Epithelial cell of esophagus (primary cell): ENCODE data around the gene SHH.

Experiments
- DNase-seq: peaks from one replicate; pipeline ENCODE4 v3.0.0; 2010; ENCODE audit warnings: low read depth
- H3K4me3 ChIP-seq: 2 replicates; pipeline ENCODE4 v1.5.1; 2011; ENCODE audit warnings: mild to moderate bottlenecking, low read length, control low read depth
- TF ChIP-seq, protein P1 (sequence below): IDR thresholded peaks from 2 replicates; pipeline ENCODE4 v1.5.1; 2011; ENCODE audit warnings: low read depth, mild to moderate bottlenecking, low read length, control low read depth, inconsistent platforms; ENCODE audit not compliant: insufficient read depth; ENCODE audit errors: missing control alignments

The SHH gene

DNA sequence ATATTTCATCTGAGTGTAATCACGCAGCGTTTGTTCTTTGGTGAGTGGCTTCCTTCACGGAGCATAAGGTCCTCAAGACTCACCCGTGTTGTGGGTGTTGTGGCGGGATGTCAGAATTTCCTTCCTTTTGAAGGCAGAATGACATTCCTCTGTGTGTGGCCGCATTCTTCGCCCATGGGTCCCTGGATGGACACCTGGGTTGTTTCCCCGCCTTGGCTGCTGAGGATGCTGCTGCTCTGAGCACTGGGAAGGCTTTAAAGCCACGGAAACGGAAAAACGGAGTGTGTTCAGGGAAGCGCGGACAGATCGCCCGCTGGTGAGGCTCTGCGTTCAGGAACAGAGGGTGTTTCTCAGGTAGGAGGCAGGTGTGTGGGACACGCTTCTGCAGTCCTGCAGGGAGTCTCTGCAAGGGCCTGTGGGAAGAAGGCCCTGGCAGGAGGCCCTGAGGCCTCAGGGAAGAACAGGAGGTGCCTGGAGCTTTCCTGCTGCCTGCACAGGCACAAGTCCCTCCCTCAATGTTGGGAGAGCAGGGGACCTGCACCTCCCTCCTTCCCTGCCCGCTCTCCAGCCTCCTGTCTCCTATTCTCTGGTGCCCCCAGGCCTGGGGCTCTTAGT, 35.7 kb upstream of the SHH start:
- no peak for DNase-seq
- H3K4me3 ChIP-seq: no peak overlapping the region
- TF ChIP-seq, protein P1, sequence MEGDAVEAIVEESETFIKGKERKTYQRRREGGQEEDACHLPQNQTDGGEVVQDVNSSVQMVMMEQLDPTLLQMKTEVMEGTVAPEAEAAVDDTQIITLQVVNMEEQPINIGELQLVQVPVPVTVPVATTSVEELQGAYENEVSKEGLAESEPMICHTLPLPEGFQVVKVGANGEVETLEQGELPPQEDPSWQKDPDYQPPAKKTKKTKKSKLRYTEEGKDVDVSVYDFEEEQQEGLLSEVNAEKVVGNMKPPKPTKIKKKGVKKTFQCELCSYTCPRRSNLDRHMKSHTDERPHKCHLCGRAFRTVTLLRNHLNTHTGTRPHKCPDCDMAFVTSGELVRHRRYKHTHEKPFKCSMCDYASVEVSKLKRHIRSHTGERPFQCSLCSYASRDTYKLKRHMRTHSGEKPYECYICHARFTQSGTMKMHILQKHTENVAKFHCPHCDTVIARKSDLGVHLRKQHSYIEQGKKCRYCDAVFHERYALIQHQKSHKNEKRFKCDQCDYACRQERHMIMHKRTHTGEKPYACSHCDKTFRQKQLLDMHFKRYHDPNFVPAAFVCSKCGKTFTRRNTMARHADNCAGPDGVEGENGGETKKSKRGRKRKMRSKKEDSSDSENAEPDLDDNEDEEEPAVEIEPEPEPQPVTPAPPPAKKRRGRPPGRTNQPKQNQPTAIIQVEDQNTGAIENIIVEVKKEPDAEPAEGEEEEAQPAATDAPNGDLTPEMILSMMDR: no peak

DNA sequence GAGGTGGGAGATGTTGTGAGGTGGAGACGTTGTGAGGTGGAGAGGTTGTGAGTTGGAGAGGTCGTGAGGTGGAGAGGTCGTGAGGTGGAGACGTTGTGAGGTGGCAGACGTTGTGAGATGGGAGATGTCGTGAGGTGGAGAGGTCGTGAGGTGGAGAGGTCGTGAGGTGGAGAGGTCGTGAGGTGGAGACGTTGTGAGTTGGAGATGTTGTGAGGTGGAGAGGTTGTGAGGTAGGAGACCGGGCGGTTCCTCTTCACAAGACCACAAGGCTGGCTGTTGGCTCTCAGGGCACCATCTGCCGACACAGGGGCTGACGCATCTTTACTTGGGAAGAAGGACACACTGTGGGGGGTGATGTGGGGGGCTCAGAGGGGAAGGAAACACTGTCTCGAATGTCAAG, 34.7 kb upstream of the SHH start:
- DNase-seq: no peak
- TF ChIP-seq, protein P1: no peak
- H3K4me3 ChIP-seq: no peak overlapping the region

DNA sequence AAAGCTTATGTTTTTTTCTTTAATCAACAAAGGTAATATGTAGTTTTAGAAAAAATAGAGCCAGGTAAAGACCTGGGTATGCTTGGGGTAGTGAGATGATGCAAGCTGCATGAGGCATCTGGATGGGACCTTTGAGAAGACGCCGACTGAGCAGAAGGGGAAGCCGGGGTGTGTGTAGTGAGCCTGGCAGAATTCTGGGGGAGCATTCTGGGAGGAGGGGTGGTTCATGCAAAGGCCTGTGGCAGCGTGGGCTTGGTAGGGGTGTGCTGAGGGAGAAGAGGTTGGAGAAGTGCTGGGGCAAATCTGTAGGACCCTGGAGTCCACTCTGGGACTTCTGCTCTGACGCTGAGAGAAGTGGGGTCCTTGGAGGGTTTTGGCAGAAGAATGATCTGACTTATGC, 33.9 kb upstream of the SHH start:
- no peak for DNase-seq
- TF ChIP-seq, protein P1: no peak
- no peak overlapping the region for H3K4me3 ChIP-seq

DNA sequence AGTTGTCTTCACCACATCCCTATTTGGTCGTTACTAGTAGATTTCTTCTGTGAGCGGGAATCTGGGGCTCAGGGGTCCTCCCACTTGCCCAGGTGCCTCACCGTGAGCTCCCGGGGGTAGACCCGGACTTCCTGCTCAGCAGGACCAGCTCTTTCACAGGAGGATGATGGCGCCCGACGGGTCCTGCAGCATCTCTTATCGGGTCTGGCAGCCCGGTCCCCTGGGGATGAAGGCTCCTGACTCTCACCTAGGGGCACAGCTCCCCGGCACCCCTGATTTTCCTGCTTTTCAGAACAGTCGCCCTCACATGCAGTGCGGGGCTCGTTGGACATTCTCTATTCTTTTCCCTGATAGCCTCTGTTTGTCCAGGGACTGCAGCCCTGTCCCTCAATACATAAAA, 33.0 kb upstream of the SHH start:
- H3K4me3 ChIP-seq: no peak overlapping the region
- TF ChIP-seq, protein P1: no peak
- DNase-seq: no peak

DNA sequence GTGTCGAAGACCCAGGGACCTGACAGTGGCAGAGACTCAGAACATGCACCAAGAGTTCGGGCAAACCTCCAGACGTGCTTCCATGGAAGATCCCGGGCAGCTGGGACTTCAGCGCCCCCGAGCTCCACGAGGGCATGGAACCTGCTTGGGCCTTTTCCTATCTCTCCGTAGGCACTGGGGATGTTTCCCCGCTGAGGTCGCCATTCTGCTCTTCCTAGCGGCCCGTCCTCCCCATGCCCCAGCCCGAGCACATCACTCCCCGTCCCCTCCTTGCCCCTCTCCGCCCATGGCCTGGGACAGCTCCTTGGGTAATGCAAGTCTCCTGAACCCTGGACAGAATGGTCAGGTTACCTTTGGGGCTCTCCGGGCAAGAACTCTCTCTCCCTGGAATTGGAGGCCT, 32.3 kb upstream of the SHH start:
- H3K4me3 ChIP-seq: no peak overlapping the region
- DNase-seq: no peak
- TF ChIP-seq, protein P1: no peak

DNA sequence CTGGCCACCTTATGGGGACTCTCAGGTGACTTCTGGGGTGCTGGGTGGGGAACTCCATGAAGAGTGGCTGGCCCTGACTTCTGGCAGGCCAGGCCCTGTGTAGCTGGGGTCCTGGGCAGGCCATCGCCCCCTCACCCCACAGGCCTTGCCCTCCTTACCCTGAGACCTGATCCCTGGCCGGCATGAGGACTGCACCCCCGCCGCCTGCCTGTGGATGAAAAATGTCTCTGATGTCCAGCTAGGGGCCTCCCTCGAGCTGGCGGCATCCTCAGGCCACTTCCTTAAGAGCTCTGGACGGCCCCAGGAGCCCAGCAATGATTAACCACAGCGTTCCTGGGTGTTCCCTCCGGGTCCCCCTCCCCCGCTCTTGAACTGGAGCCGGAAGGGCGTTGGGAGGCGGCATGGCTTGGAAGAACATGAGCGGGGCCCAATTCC, 31.8 kb upstream of the SHH start:
- no peak for DNase-seq
- TF ChIP-seq, protein P1: no peak
- no peak overlapping the region for H3K4me3 ChIP-seq

DNA sequence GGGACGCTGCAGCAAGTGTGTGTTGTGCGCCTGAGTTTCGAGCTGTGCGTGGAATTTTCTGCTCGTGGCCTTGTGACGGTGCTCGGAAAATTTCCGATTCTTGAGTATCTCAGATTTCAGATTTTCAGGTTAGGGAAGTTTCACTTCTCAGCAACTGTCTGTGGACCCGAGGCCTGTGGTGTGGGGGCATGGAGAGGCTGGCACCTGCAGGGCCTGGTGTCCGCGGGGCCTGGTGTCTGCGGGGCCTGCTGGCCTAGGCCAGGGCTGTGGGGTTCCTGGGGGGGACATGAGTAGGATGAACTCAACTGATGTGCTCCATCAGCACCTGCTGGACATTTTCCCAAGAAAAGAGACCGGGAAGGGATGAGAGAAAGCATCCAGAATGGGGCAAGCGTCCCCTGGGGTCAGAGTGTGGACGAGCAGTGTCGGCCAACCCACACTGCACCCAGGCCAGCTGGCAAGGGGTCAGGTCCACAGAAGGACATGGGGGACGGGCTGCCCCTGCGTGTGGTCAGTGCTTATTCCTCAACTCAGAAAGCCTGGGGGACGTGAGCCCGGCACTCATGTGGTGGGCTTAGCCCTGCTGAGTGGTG, 31.3 kb upstream of the SHH start:
- TF ChIP-seq, protein P1: no peak
- H3K4me3 ChIP-seq: no peak overlapping the region
- DNase-seq: no peak
